ENCODE results near the gene ATRN.

ATRN gene

DNA sequence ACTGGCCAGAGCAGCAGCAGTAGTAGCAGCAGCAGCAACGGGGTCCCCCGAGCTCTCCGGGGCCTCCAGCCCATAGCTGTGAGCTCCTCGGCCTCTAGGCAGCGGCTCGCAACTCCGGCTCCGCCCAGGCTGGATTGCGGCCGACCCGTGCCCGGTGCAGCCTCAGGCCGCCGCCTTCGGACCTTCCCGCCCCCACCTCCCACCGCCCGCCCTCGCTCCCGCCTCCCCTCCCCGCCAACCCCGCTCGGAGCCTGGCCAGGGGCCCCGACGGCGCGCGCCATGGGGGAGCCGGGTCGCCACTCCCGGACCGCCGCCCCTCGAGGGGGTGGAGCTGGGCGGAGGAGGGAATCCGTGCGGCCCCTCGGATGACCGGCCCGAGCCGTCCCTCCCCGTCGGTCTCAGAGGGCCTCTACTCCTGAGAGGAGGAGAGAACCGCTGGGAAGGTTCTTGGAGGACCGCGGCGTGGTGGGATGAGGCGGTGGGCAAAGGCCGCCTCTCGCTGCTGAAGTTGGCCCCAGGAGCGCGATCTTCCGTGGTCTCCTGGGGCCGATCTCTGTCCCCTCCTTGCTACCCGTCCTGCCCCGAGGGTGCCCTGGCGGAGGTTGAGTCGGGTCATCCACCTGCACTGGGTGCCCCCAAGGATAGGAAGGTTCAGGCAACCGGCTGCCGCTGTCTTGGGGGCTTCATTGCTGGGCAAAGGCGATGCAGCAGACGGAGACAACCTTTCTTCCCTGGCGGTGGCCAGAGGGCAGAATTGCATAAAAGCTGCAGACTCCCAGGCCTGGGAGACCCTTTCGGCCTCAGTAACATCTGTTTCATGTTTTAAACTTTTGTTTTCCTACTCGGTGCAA is 211.3 kb downstream of the ATRN start, which contains the start of gene ADAM33:
Gene ADAM33, minus strand, starts transcription at position 80 of the 851 bp plus-strand sequence. Its CDS starts 6 bp downstream, at position 74.
- FAIRE-seq (no peak), DNase-seq (ENCODE audit: insufficient read length, low spot score) (no peak)
- TF ChIP-seq CTCF (IDR thresholded peaks at IDR 0.05; ENCODE audit: insufficient read depth, missing control alignments): no peak

- no peak for TF ChIP-seq CTCF (IDR thresholded peaks at IDR 0.05; ENCODE audit: insufficient read depth, missing control alignments)
Observed at GRCh38 chr20:3685341-3685740, 214.5 kb downstream of the ATRN start.

GRCh38 chr20:3686421-3686820 is 215.6 kb downstream of the ATRN start:
- DNase-seq (ENCODE audit: insufficient read length, low spot score) (no peak), FAIRE-seq (no peak)
- TF ChIP-seq CTCF (IDR thresholded peaks at IDR 0.05; ENCODE audit: insufficient read depth, missing control alignments): no peak

More at GRCh38 chr20:3685341-3685740, 214.5 kb downstream of the ATRN start:
- no peak for FAIRE-seq
- no peak for DNase-seq (ENCODE audit: insufficient read length, low spot score)

GRCh38 chr20:3686867-3687321 is 216.1 kb downstream of the ATRN start:
- FAIRE-seq (no peak), DNase-seq (ENCODE audit: insufficient read length, low spot score) (no peak)
- no peak for TF ChIP-seq CTCF (IDR thresholded peaks at IDR 0.05; ENCODE audit: insufficient read depth, missing control alignments)

DNA sequence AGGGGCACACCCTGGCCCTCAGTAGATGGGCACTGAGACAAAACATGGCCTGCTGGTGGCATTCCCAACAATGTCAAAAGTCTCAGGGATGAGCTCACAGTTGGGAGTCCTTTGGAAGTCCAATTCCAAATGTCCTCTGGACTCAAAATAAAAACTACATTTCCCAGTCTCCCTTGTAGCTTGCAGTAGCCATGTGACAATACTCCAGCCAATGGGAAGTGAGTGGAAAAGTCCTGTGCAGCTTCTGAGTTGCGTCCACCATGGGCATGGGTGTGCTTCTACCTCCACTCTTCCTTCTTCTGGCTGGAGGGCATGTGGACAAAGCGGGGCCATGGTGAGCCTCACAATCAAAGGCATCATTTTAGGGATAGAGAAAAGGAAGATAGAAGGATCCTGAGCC is 216.8 kb downstream of the ATRN start:
- TF ChIP-seq CTCF (IDR thresholded peaks at IDR 0.05; ENCODE audit: insufficient read depth, missing control alignments): no peak
- no peak for FAIRE-seq
- no peak for DNase-seq (ENCODE audit: insufficient read length, low spot score)

- no peak for FAIRE-seq
- DNase-seq (ENCODE audit: insufficient read length, low spot score): no peak
- no peak for TF ChIP-seq CTCF (IDR thresholded peaks at IDR 0.05; ENCODE audit: insufficient read depth, missing control alignments)
Observed at GRCh38 chr20:3689978-3690377, 219.2 kb downstream of the ATRN start.

DNA sequence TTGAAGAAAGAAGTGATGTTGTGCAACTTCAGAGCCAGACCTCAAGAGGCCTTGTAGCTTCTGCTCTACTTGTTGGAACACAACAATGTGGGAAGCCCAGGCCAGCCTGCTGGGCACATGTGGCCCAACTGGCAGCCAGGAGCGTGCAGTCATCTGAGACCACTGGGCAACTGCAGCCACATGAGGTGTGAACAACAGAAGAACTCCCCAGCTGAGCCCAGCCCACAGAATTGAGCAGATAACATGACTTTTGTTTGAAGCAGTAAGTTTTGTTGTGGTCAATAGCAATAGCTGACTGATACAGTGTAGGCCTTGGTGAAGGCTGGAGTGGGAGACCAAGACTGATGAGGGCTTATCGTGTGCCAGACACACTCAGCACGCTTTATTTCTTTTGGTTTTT is 219.6 kb downstream of the ATRN start:
- FAIRE-seq (no peak), DNase-seq (ENCODE audit: insufficient read length, low spot score) (no peak)
- TF ChIP-seq CTCF (IDR thresholded peaks at IDR 0.05; ENCODE audit: insufficient read depth, missing control alignments): no peak

Data from D721Med (cell line).